B cell (primary cell): ENCODE data around the gene CSTF3. TPM values are rescaled to one million over a fixed set of nuclear protein-coding genes. Genes with fewer than 3 reads are reported as not detected.

Source experiments
- ATAC-seq: fragments of 200-7000 bp; cut with Tn5 transposase; one replicate; pipeline ENCODE4 v1.10.0; 2021; ENCODE audit warnings: low read depth, mild to moderate bottlenecking, moderate number of reproducible peaks, moderate library complexity
- CTCF ChIA-PET: fragments of 350-600 bp; sonication (Branson Sonifier 250); formaldehyde crosslinking; loops from one replicate; lab custom pipeline; 2021; ENCODE audit warnings: antibody characterized with exemption, inconsistent platforms; lab: Charles Lee
- POLR2A ChIA-PET: fragments of 350-600 bp; sonication (Branson Sonifier 250); formaldehyde crosslinking; loops from one replicate; lab custom pipeline; 2021; ENCODE audit warnings: antibody characterized with exemption; lab: Charles Lee
- DNase-seq: peaks from one replicate; pipeline ENCODE4 v3.0.0; 2013
- H2AFZ ChIP-seq: 2 replicates; pipeline ENCODE4 v1.6.1; 2012; ENCODE audit warnings: mild to moderate bottlenecking, low read depth, low read length; ENCODE audit not compliant: insufficient read depth, poor library complexity, severe bottlenecking
- H3K27ac ChIP-seq, 2 donors: 1 replicate in 1 of 2; 2 replicates in 1 of 2; pipeline ENCODE4 v1.5.1; 2012 to 2013; ENCODE audit warnings: low read length in 2 of 2, mild to moderate bottlenecking in 2 of 2, moderate library complexity in 1 of 2
- H3K27me3 ChIP-seq, 4 experiments: fragments of 200-600 bp in 1 of 4; sonication (generic) in 1 of 4; replicated peaks in 1 of 4; 1 replicate in 2 of 4; 2 replicates in 2 of 4; pipeline versions ENCODE4 v1.6.1 to v1.7.0; 2013 to 2016; ENCODE audit warnings: low read length in 3 of 4, mild to moderate bottlenecking in 2 of 4, mixed read lengths in 1 of 4, moderate library complexity in 1 of 4; ENCODE audit not compliant: insufficient read depth in 4 of 4, control insufficient read depth in 3 of 4; ENCODE audit errors: control extremely low read depth in 1 of 4
- H3K36me3 ChIP-seq, 2 experiments: replicated peaks in 1 of 2; 1 replicate in 1 of 2; 2 replicates in 1 of 2; pipeline versions ENCODE4 v1.6.1 to v1.7.1; 2013; ENCODE audit warnings: low read length in 1 of 2; ENCODE audit not compliant: insufficient read depth in 2 of 2, control insufficient read depth in 1 of 2; ENCODE audit errors: control extremely low read depth in 1 of 2, extremely low read depth in 1 of 2
- H3K4me1 ChIP-seq, 2 donors: fragments of 200-600 bp in 1 of 2; sonication (generic) in 1 of 2; 1 replicate in 1 of 2; 2 replicates in 1 of 2; pipeline versions ENCODE4 v1.5.1 to v1.6.1; 2013 to 2017; ENCODE audit warnings: low read length in 2 of 2; ENCODE audit not compliant: control insufficient read depth in 2 of 2, insufficient read depth in 2 of 2
- H3K4me2 ChIP-seq: replicated peaks from 2 replicates; pipeline ENCODE3; 2012; ENCODE audit warnings: mild to moderate bottlenecking, low read depth, low read length; ENCODE audit not compliant: poor library complexity, severe bottlenecking
- H3K4me3 ChIP-seq, 5 experiments: fragments of 200-600 bp in 1 of 5; sonication (generic) in 1 of 5; 1 replicate in 3 of 5; 2 replicates in 2 of 5; pipeline versions ENCODE4 v1.5.1 to v1.7.0; 2011 to 2016; ENCODE audit warnings: low read length in 4 of 5, mild to moderate bottlenecking in 4 of 5, low read depth in 2 of 5, control low read depth in 1 of 5, moderate library complexity in 1 of 5; ENCODE audit not compliant: insufficient read depth in 1 of 5; ENCODE audit errors: control extremely low read depth in 1 of 5, extremely low read depth in 1 of 5
- H3K79me2 ChIP-seq: fragments of 200-600 bp; sonication (generic); one replicate; pipeline ENCODE4 v1.6.0; 2016; ENCODE audit warnings: low read length; ENCODE audit not compliant: control insufficient read depth, insufficient read depth
- H3K9ac ChIP-seq: fragments of 200-600 bp; sonication (generic); 2 replicates; pipeline ENCODE4 v1.6.1; 2017; ENCODE audit warnings: mild to moderate bottlenecking, low read length, moderate library complexity
- H3K9me3 ChIP-seq, 3 donors: one replicate each; pipeline versions ENCODE4 v1.6.1 to v1.7.1; 2013; ENCODE audit warnings: low read length in 2 of 3; ENCODE audit not compliant: control insufficient read depth in 2 of 3, insufficient read depth in 1 of 3; ENCODE audit errors: control extremely low read depth in 1 of 3
- H4K20me1 ChIP-seq: 2 replicates; pipeline ENCODE4 v1.6.0; 2012; ENCODE audit warnings: mild to moderate bottlenecking, low read length; ENCODE audit not compliant: insufficient read depth, control insufficient read depth, poor library complexity, severe bottlenecking
- H3K27ac Mint-ChIP-seq: one replicate; pipeline ENCODE4 v1.8.0; 2021; ENCODE audit warnings: mixed read lengths
- H3K27me3 Mint-ChIP-seq: one replicate; pipeline ENCODE4 v1.8.0; 2021; ENCODE audit warnings: mixed read lengths
- H3K4me1 Mint-ChIP-seq: one replicate; pipeline ENCODE4 v1.8.0; 2021; ENCODE audit warnings: mixed read lengths
- H3K4me3 Mint-ChIP-seq: one replicate; pipeline ENCODE4 v1.8.0; 2021; ENCODE audit warnings: mixed read lengths
- H3K9me3 Mint-ChIP-seq: one replicate; pipeline ENCODE4 v1.8.0; 2022; ENCODE audit warnings: mixed read lengths; ENCODE audit not compliant: insufficient read depth
- CTCF ChIP-seq: fragments of 200-600 bp; IDR thresholded peaks from one replicate; pipeline ENCODE4 v1.8.0; 2022; ENCODE audit warnings: antibody characterized with exemption, mild to moderate bottlenecking
- EZH2 ChIP-seq: IDR thresholded peaks from 2 replicates; pipeline ENCODE4 v1.6.1; 2012; ENCODE audit warnings: borderline replicate concordance, low read depth, mild to moderate bottlenecking, moderate library complexity, low read length; ENCODE audit not compliant: insufficient read depth, poor library complexity, severe bottlenecking
- WGBS: methylation state at CpG from one replicate; pipeline ENCODE4 v1.1.5; 2013; ENCODE audit warnings: missing lambda C conversion rate; ENCODE audit not compliant: insufficient coverage; 5-methylcytosine and 5-hydroxymethylcytosine counted together
- intact Hi-C: fragments of 100-400 bp; cut with micrococcal nuclease; formaldehyde crosslinking; loops from one replicate; pipeline ENCODE4 v1.10.0; 2022
- polyA plus RNA-seq: library from polyadenylated mRNA; depleted of rRNA; stranded (reverse); fragments of >200 nt; gene quantifications from 2 replicates; pipeline ENCODE4 v1.2.3, GENCODE V29; 2012
- total RNA-seq, 2 donors: library from RNA; stranded (reverse); fragments of 120-200 nt in 1 of 2; gene quantifications; 1 replicate in 1 of 2; 2 replicates in 1 of 2; pipeline versions ENCODE4 v1.2.3 to v1.2.4, GENCODE V29; 2013 to 2022

CSTF3 gene
- total and polyA plus RNA-seq, 2 donors (not counting 1 experiment from before 2014, with no cell fraction given), result 14.4 to 42.2 TPM

DNA sequence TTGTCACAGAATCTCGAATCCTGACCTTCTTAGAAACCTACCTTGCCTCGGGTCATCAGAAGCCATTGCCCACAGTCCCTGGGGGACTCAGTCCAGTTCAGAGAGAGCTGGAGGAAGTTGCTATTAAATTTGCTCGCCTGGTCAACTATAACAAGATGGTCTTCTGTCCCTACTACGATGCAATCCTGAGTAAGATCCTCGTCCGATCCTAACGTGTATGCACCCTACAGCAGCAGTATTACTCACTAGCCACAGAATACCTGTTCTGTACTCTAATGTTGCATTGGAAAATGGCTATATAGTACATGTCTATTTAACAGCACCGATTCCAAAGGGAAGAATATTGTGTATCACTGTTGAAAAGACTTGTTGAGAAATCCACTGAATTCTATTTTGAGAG, 88.8 kb downstream of the CSTF3 start:
- Mint-ChIP-seq H3K27me3 (no peaks in the 10 kb centered on the region), H3K4me1 (no peaks in the 10 kb centered on the region), H3K27ac (no peak overlapping the region), H3K4me3 (no peak overlapping the region), H3K9me3 (no peaks in the 10 kb centered on the region)
- intact Hi-C loops, result no loop called here
- H3K27ac ChIP-seq, result no peak overlapping the region
- H3K36me3 ChIP-seq, result peaks cover 8 to 52% of the 10 kb centered on the region in 2 experiments
- no peak overlapping the region for H3K4me3 ChIP-seq
- ATAC-seq (no peak), DNase-seq (no peak)
- ChIA-PET CTCF (interaction anchor here (1.8 kb wide), 1 partner anchor 12 kb away, joined by 4 read pairs; no protein-coding TSS in a partner anchor), POLR2A (no interaction called here)
- WGBS, result 96% methylated on average over 5 of the region's 8 CpGs
- no peak overlapping the region for H3K9ac ChIP-seq
- H4K20me1 ChIP-seq, result no peaks in the 10 kb centered on the region
- no peaks in the 10 kb centered on the region for H3K79me2 ChIP-seq
- no peak overlapping the region for H2AFZ ChIP-seq
- TF ChIP-seq EZH2 (no peak), CTCF (no peak)
- no peaks in the 10 kb centered on the region for H3K4me1 ChIP-seq
- no peaks in the 10 kb centered on the region for H3K27me3 ChIP-seq
- no peak overlapping the region for H3K4me2 ChIP-seq
- no peaks in the 10 kb centered on the region for H3K9me3 ChIP-seq

DNA sequence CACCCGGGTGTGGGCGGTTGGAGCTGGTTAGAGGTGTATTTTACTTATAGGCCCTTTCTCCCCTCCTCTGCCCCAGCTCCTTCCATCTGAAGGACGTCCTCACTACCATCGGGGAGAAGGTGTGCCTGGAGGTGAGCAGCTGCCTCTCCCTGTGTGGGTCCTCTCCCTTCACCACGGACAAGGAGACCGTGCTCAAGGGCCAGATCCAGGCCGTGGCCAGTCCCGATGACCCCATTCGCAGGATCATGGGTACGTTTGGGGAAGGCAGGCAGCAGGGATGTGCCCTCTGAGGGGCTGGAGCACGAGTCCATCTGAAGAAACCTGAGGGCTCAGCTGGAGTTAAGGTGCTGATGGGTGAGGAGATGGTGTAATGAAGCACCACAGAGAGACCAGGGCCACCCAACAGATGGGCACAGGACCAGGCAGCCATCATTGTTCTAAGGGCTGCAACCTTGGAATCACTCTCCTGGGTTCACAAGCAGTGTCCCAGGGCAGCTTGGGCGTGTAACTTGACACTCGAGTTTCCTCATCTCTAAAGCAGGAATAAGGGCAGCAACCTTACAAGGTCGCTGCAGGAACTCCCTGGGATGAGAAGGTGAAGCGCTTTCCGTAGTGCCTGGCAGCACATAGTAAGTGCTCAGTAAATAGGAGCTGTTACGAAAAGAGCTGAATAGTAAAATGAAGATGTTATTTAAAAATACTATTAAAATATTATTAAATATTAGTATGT, 92.5 kb downstream of the CSTF3 start:
- H3K27me3 Mint-ChIP-seq, result no peaks in the 10 kb centered on the region
- H3K4me1 Mint-ChIP-seq, result peaks cover 16% of the 10 kb centered on the region
- Histone ChIP-seq H3K4me3 (no peak overlapping the region), H3K27me3 (no peaks in the 10 kb centered on the region), H3K4me1 (peaks cover 9 to 11% of the 10 kb centered on the region in 2 donors), H3K79me2 (no peaks in the 10 kb centered on the region), H3K9ac (no peak overlapping the region), H2AFZ (no peak overlapping the region), H3K27ac (no peak overlapping the region), H3K36me3 (peaks cover 0 to 47% of the 10 kb centered on the region in 2 experiments), H4K20me1 (no peaks in the 10 kb centered on the region), H3K4me2 (no peak overlapping the region), H3K9me3 (no peaks in the 10 kb centered on the region)
- no peak for DNase-seq
- no peak overlapping the region for H3K4me3 Mint-ChIP-seq
- TF ChIP-seq CTCF, result no peak
- TF ChIP-seq EZH2, result no peak
- POLR2A ChIA-PET, result no interaction called here
- intact Hi-C loops, result no loop called here
- CTCF ChIA-PET, result interaction anchor here (0.8 to 8.8 kb wide), 2 partner anchors 23 to 108 kb away, joined by 3 to 186 read pairs; no protein-coding TSS in a partner anchor
- H3K27ac Mint-ChIP-seq, result no peak overlapping the region
- ATAC-seq, result no peak
- no peaks in the 10 kb centered on the region for H3K9me3 Mint-ChIP-seq
- 98% methylated on average over 11 of the region's 17 CpGs for WGBS
